ENCODE measurements around the gene RPN2. TPM values are rescaled to one million over a fixed set of nuclear protein-coding genes. Genes with fewer than 3 reads are reported as not detected.

RPN2 gene
- total RNA-seq, 1 donor from 2014 or later, result 156 TPM

- DNase-seq, result no peak
- Mint-ChIP-seq H3K4me3 (ENCODE audit: unreplicated experiment) (no peak overlapping the region), H3K4me1 (ENCODE audit: low read depth, unreplicated experiment) (peaks cover 5% of the 10 kb centered on the region), H3K9me3 (ENCODE audit: unreplicated experiment) (peaks cover 2% of the 10 kb centered on the region), H3K27me3 (ENCODE audit: unreplicated experiment) (peaks cover 4% of the 10 kb centered on the region), H3K36me3 (ENCODE audit: unreplicated experiment) (no peaks in the 10 kb centered on the region), H3K27ac (ENCODE audit: unreplicated experiment) (no peak overlapping the region)
- no peak for TF ChIP-seq CTCF (IDR thresholded peaks at IDR 0.05; ENCODE audit: partially characterized antibody, unreplicated experiment)
Measured at GRCh38 chr20:37265152-37265551, 86.0 kb downstream of the RPN2 start.

GRCh38 chr20:37266940-37267666 lies 88.0 kb downstream of the RPN2 start:
- no peak for DNase-seq
- Mint-ChIP-seq H3K9me3 (ENCODE audit: unreplicated experiment) (peaks cover 2% of the 10 kb centered on the region), H3K4me3 (ENCODE audit: unreplicated experiment) (no peak overlapping the region), H3K27ac (ENCODE audit: unreplicated experiment) (no peak overlapping the region), H3K27me3 (ENCODE audit: unreplicated experiment) (peaks cover 4% of the 10 kb centered on the region), H3K36me3 (ENCODE audit: unreplicated experiment) (no peaks in the 10 kb centered on the region), H3K4me1 (ENCODE audit: low read depth, unreplicated experiment) (peaks cover 3% of the 10 kb centered on the region)
- no peak for TF ChIP-seq CTCF (IDR thresholded peaks at IDR 0.05; ENCODE audit: partially characterized antibody, unreplicated experiment)

- no peak for DNase-seq
- peaks cover 4% of the 10 kb centered on the region for H3K27me3 Mint-ChIP-seq (ENCODE audit: unreplicated experiment)
- H3K36me3 Mint-ChIP-seq (ENCODE audit: unreplicated experiment), result no peaks in the 10 kb centered on the region
- no peak overlapping the region for H3K4me3 Mint-ChIP-seq (ENCODE audit: unreplicated experiment)
- H3K9me3 Mint-ChIP-seq (ENCODE audit: unreplicated experiment), result peaks cover 2% of the 10 kb centered on the region
- no peak for TF ChIP-seq CTCF (IDR thresholded peaks at IDR 0.05; ENCODE audit: partially characterized antibody, unreplicated experiment)
- peak overlapping the region; percentile 64 for H3K27ac Mint-ChIP-seq (ENCODE audit: unreplicated experiment)
- H3K4me1 Mint-ChIP-seq (ENCODE audit: low read depth, unreplicated experiment), result peaks cover 3% of the 10 kb centered on the region
Measured at GRCh38 chr20:37267667-37268313, 88.7 kb downstream of the RPN2 start.

- H3K36me3 Mint-ChIP-seq (ENCODE audit: unreplicated experiment), result no peaks in the 10 kb centered on the region
- H3K27me3 Mint-ChIP-seq (ENCODE audit: unreplicated experiment), result peaks cover 6% of the 10 kb centered on the region
- H3K27ac Mint-ChIP-seq (ENCODE audit: unreplicated experiment), result no peak overlapping the region
- DNase-seq, result no peak
- H3K9me3 Mint-ChIP-seq (ENCODE audit: unreplicated experiment), result peaks cover 2% of the 10 kb centered on the region
- H3K4me3 Mint-ChIP-seq (ENCODE audit: unreplicated experiment), result no peak overlapping the region
- peaks cover 4% of the 10 kb centered on the region for H3K4me1 Mint-ChIP-seq (ENCODE audit: low read depth, unreplicated experiment)
- no peak for TF ChIP-seq CTCF (IDR thresholded peaks at IDR 0.05; ENCODE audit: partially characterized antibody, unreplicated experiment)
Measured at GRCh38 chr20:37270576-37271420, 91.7 kb downstream of the RPN2 start.

Measured in glutamatergic neuron (in vitro differentiated cells).